Mucosa of descending colon (tissue), 3 donors: ENCODE data around the gene TBCK. TPM values are rescaled to one million over a fixed set of nuclear protein-coding genes. Genes with fewer than 3 reads are reported as not detected.

ENCODE experiments used
- ATAC-seq: fragments of 200-7000 bp; cut with Tn5 transposase; one replicate; pipeline ENCODE4 v1.9.1; 2020; ENCODE audit warnings: mild to moderate bottlenecking, moderate library complexity
- DNase-seq, 3 donors: peaks; one replicate each; pipeline ENCODE4 v3.0.0-alpha.2; 2020
- H3K36me3 ChIP-seq: fragments of 200-600 bp; one replicate; pipeline ENCODE4 v1.8.0; 2021; ENCODE audit warnings: low read depth, mild to moderate bottlenecking
- H3K4me1 ChIP-seq: fragments of 200-600 bp; one replicate; pipeline ENCODE4 v1.8.0; 2021; ENCODE audit warnings: low read depth, mild to moderate bottlenecking
- H3K4me3 ChIP-seq: fragments of 200-600 bp; one replicate; pipeline ENCODE4 v1.8.0; 2021; ENCODE audit warnings: mild to moderate bottlenecking
- H3K9me3 ChIP-seq: fragments of 200-600 bp; one replicate; pipeline ENCODE4 v1.8.0; 2021; ENCODE audit warnings: mild to moderate bottlenecking
- intact Hi-C, 2 donors: fragments of 100-400 bp; cut with DNase I in 1 of 2; cut with micrococcal nuclease in 1 of 2; formaldehyde crosslinking; loops; one replicate each; pipeline versions ENCODE4 v1.11.0 to v1.11.1; 2022; cut with DNase I, micrococcal nuclease
- total RNA-seq, 3 donors: library from RNA; stranded (reverse); fragmentation: NEBNext Ultra II Directional in 2 of 3; extraction: Animal tissue kit (Norgen Biotek cat#: 25700) in 2 of 3; gene quantifications; one replicate each; pipeline versions ENCODE4 v1.2.1 to v1.2.4, GENCODE V29; 2021 to 2023
- TF ChIP-seq, protein P1 (sequence below): fragments of 200-600 bp; IDR thresholded peaks from one replicate; pipeline ENCODE4 v1.8.0; 2022; ENCODE audit warnings: antibody characterized with exemption, mild to moderate bottlenecking
- donor health status: DM: no; HTN: no; CAD: no; lungs with moderate emphysema.
- donor health status: DM: no; HTN: no; CAD: no.
- donor health status: DM: no; HTN: yes; CAD: no.

The TBCK gene
- total RNA-seq, 3 donors from 2014 or later = 23.1 to 42.5 (median 38.3) TPM

DNA sequence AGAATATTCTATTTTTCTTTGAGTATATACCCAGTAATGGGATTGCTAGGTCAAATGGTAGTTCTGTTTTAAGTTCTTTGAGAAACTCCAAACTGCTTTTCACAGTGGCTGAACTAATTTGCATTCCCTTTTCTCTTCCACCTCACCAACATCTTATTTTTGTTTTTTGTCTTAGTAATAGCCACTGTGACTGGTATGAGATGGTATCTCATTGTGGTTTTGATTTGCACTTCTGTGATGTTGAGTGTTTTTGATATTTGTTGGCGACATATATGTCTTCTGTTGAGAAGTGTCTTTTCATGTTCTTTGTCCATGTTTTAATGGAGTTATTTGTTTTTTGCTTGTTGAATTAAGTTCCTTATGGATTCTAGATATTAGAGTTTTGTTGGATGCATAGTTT, 24.8 kb upstream of the TBCK start:
- H3K9me3 ChIP-seq = peaks cover 3% of the 10 kb centered on the region
- DNase-seq = no peak
- TF ChIP-seq, protein P1, sequence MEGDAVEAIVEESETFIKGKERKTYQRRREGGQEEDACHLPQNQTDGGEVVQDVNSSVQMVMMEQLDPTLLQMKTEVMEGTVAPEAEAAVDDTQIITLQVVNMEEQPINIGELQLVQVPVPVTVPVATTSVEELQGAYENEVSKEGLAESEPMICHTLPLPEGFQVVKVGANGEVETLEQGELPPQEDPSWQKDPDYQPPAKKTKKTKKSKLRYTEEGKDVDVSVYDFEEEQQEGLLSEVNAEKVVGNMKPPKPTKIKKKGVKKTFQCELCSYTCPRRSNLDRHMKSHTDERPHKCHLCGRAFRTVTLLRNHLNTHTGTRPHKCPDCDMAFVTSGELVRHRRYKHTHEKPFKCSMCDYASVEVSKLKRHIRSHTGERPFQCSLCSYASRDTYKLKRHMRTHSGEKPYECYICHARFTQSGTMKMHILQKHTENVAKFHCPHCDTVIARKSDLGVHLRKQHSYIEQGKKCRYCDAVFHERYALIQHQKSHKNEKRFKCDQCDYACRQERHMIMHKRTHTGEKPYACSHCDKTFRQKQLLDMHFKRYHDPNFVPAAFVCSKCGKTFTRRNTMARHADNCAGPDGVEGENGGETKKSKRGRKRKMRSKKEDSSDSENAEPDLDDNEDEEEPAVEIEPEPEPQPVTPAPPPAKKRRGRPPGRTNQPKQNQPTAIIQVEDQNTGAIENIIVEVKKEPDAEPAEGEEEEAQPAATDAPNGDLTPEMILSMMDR = no peak
- no peak overlapping the region for H3K4me3 ChIP-seq
- no peaks in the 10 kb centered on the region for H3K36me3 ChIP-seq
- ATAC-seq = no peak
- no peaks in the 10 kb centered on the region for H3K4me1 ChIP-seq
- intact Hi-C loops = no loop called here

DNA sequence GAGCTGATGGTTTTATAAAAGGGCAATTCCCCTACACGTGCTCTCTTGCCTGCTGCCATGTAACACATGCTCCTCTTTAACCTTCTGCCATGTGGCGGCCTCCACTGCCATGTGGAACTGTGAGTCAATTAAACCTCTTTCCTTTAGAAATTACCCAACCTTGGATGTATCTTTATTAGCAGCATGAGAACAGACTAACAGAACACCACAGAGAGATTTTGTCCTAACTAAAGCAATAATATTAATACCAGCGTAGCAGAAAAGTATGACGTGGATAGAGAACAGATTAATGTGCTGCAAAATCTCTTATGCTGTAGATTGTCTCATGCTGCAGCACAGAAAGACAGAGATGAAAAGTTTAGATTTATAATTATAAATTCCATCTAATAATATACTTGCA, 23.4 kb upstream of the TBCK start:
- DNase-seq (no peak), ATAC-seq (no peak)
- H3K9me3 ChIP-seq = peaks cover 3% of the 10 kb centered on the region
- H3K4me3 ChIP-seq = no peak overlapping the region
- H3K36me3 ChIP-seq = no peaks in the 10 kb centered on the region
- intact Hi-C loops = no loop called here
- no peaks in the 10 kb centered on the region for H3K4me1 ChIP-seq
- TF ChIP-seq, protein P1 = no peak

DNA sequence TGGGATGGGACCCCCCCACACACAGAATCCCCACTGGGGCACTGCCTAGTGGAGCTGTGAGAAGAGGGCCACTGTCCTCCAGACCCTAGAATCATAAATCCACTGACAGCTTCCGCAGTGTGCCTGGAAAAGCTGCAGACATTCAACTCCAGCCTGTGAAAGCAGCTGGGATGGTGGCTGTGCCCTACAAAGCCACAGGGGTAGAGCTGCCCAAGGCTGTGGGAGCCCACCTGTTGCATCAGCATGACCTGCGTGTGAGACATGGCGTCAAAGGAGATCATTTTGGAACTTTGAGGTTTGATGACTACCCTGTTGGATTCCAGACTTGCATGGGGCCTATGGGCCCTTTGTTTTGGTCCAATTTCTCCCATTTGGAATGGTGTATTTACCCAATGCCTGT, 22.7 kb upstream of the TBCK start:
- TF ChIP-seq, protein P1 = no peak
- ATAC-seq (no peak), DNase-seq (peak in 1 of 3 donors; percentile 25)
- Histone ChIP-seq H3K4me1 (no peaks in the 10 kb centered on the region), H3K36me3 (peaks cover 5% of the 10 kb centered on the region), H3K4me3 (no peak overlapping the region), H3K9me3 (peaks cover 3% of the 10 kb centered on the region)
- intact Hi-C loops = no loop called here

DNA sequence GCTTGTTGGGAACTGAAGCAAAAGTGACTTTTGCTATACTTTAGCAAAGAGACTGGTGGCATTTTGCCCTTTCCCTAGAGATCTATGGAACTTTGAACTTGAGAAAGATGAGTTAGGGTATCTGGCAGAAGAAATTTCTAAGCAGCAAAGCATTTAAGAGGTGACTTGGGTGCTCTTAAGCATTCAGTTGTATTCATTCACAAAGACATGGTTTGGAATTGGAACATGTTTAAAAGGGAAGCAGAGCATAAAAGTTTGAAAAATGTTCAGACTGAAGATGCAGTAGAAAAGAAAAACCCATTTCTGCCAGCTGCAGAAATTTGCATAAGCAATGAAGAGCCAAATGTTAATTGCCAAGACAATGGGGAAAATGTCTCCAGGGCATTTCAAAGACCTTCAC, 21.9 kb upstream of the TBCK start:
- no peak for DNase-seq
- H3K4me1 ChIP-seq = no peaks in the 10 kb centered on the region
- peaks cover 5% of the 10 kb centered on the region for H3K36me3 ChIP-seq
- intact Hi-C loops = no loop called here
- TF ChIP-seq, protein P1 = no peak
- H3K4me3 ChIP-seq = no peak overlapping the region
- ATAC-seq = no peak
- peaks cover 3% of the 10 kb centered on the region for H3K9me3 ChIP-seq

DNA sequence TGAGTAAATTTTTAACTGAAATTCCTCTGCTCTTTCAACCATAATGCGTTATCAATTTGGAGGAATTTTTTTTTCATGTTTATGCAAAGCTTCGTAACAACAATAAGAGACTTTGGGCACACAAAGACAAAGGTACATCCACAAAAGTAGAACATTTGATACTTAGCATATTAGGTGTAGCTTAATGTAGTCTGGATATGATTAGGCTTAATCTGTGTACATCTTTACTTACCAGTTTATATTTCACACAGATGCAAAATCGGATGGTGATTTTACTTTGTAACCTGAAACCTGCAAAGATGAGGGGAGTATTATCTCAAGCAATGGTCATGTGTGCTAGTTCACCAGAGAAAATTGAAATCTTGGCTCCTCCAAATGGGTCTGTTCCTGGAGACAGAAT, 20.6 kb upstream of the TBCK start:
- no peak for ATAC-seq
- DNase-seq = no peak
- TF ChIP-seq, protein P1 = no peak
- intact Hi-C loops = no loop called here
- peaks cover 3% of the 10 kb centered on the region for H3K9me3 ChIP-seq
- H3K36me3 ChIP-seq = peaks cover 7% of the 10 kb centered on the region
- H3K4me3 ChIP-seq = no peak overlapping the region
- no peaks in the 10 kb centered on the region for H3K4me1 ChIP-seq
